Skin epidermis (tissue), 12 donors: ENCODE data around the gene NT5DC1.
"Not testable (repeated sequence)": the region's sequence is repeated elsewhere in the genome, so short reads cannot be mapped to it uniquely, and the experiment has no call there.

Experiments
- H3K27ac ChIP-seq, 21 experiments: fragments of 200-600 bp; sonication (generic) in 11 of 21; one replicate each; pipeline ENCODE4 v1.5.0; 2020; ENCODE audit warnings: mild to moderate bottlenecking in 3 of 21, inconsistent platforms in 2 of 21, moderate library complexity in 2 of 21
- H3K4me3 ChIP-seq, 7 experiments: fragments of 200-600 bp; sonication (generic) in 2 of 7; one replicate each; pipeline ENCODE4 v1.5.0; 2020; ENCODE audit warnings: inconsistent platforms in 2 of 7, mild to moderate bottlenecking in 2 of 7, moderate library complexity in 1 of 7

Gene NT5DC1

GRCh38 chr6:116087437-116088027, 13.1 kb upstream of the NT5DC1 start:
- H3K27ac ChIP-seq: no peak overlapping the region
- no peak overlapping the region for H3K4me3 ChIP-seq

GRCh38 chr6:116088946-116089345, 11.7 kb upstream of the NT5DC1 start:
- no peak overlapping the region for H3K4me3 ChIP-seq
- no peak overlapping the region for H3K27ac ChIP-seq

- Histone ChIP-seq H3K4me3 (no peak overlapping the region), H3K27ac (no peak overlapping the region)
Observed at GRCh38 chr6:116090251-116090650, 10.4 kb upstream of the NT5DC1 start.

- Histone ChIP-seq H3K27ac (no peak overlapping the region), H3K4me3 (no peak overlapping the region)
Observed at GRCh38 chr6:116094041-116094440, 6.6 kb upstream of the NT5DC1 start.

GRCh38 chr6:116096048-116096759, 4.4 kb upstream of the NT5DC1 start:
- not testable (repeated sequence) for H3K27ac ChIP-seq, H3K4me3 ChIP-seq

- H3K27ac ChIP-seq: no peak overlapping the region
- H3K4me3 ChIP-seq: no peak overlapping the region
Observed at GRCh38 chr6:116096979-116097816, 3.5 kb upstream of the NT5DC1 start.

- peak overlapping the region in 1 of 21 experiments; percentile 38 for H3K27ac ChIP-seq
- H3K4me3 ChIP-seq: no peak overlapping the region
Observed at GRCh38 chr6:116099036-116099435, 1.6 kb upstream of the NT5DC1 start.

GRCh38 chr6:116101302-116101718, 657 bp downstream of the NT5DC1 start:
- H3K27ac ChIP-seq: peak overlapping the region in 20 of 21 experiments; percentile 59 to 94 (median 86)

GRCh38 chr6:116101790-116102189, 1.1 kb downstream of the NT5DC1 start:
- peak overlapping the region in 8 of 21 experiments; percentile 75 to 94 (median 88) for H3K27ac ChIP-seq
- H3K4me3 ChIP-seq: peak overlapping the region; percentile 68 to 84 (median 72)

More at GRCh38 chr6:116101302-116101718, 657 bp downstream of the NT5DC1 start:
- peak overlapping the region; percentile 68 to 84 (median 72) for H3K4me3 ChIP-seq

- Histone ChIP-seq H3K27ac (no peak overlapping the region), H3K4me3 (no peak overlapping the region)
Observed at GRCh38 chr6:116102873-116103272, 2.2 kb downstream of the NT5DC1 start.

- H3K27ac ChIP-seq: no peak overlapping the region
- no peak overlapping the region for H3K4me3 ChIP-seq
Observed at GRCh38 chr6:116104636-116105035, 4.0 kb downstream of the NT5DC1 start.

- Histone ChIP-seq H3K27ac (no peak overlapping the region), H3K4me3 (no peak overlapping the region)
Observed at GRCh38 chr6:116105247-116105646, 4.6 kb downstream of the NT5DC1 start.

- no peak overlapping the region for H3K27ac ChIP-seq
- H3K4me3 ChIP-seq: no peak overlapping the region
Observed at GRCh38 chr6:116106146-116106545, 5.5 kb downstream of the NT5DC1 start.

- no peak overlapping the region for H3K27ac ChIP-seq
- H3K4me3 ChIP-seq: no peak overlapping the region
Observed at GRCh38 chr6:116108836-116109235, 8.2 kb downstream of the NT5DC1 start.

- Histone ChIP-seq H3K27ac (no peak overlapping the region), H3K4me3 (no peak overlapping the region)
Observed at GRCh38 chr6:116111552-116112528, 11.2 kb downstream of the NT5DC1 start.

- H3K4me3 ChIP-seq: no peak overlapping the region
- H3K27ac ChIP-seq: no peak overlapping the region
Observed at GRCh38 chr6:116113386-116113785, 12.7 kb downstream of the NT5DC1 start.

- H3K4me3 ChIP-seq: no peak overlapping the region
Observed at GRCh38 chr6:116115781-116116180, 15.1 kb downstream of the NT5DC1 start.

GRCh38 chr6:116118608-116119007, 18.0 kb downstream of the NT5DC1 start:
- Histone ChIP-seq H3K27ac (no peak overlapping the region), H3K4me3 (no peak overlapping the region)

More at GRCh38 chr6:116115781-116116180, 15.1 kb downstream of the NT5DC1 start:
- no peak overlapping the region for H3K27ac ChIP-seq

GRCh38 chr6:116120430-116120829, 19.8 kb downstream of the NT5DC1 start:
- no peak overlapping the region for H3K27ac ChIP-seq
- no peak overlapping the region for H3K4me3 ChIP-seq
